GM13977 (cell line): ENCODE data around the gene WWC1.

ENCODE experiments used
- DNase-seq: peaks from one replicate; pipeline ENCODE4 v3.0.0; 2012; ENCODE audit warnings: low spot score
- in situ Hi-C: fragments of 300-500 bp; cut with MboI; formaldehyde crosslinking; loops from one replicate; pipeline ENCODE4 v1.12.0; 2022; ENCODE audit warnings: low sequenced_read_pairs, low pct_unique_long_range_greater_than_20kb, mixed read lengths, inconsistent platforms; ENCODE audit not compliant: unreplicated experiment
- TF ChIP-seq, protein P1 (sequence below): IDR thresholded peaks from 2 replicates; pipeline ENCODE4 v1.5.1; 2012; ENCODE audit warnings: mild to moderate bottlenecking, control low read depth; ENCODE audit not compliant: insufficient read depth; ENCODE audit errors: extremely low read depth, missing control alignments

WWC1 gene

DNA sequence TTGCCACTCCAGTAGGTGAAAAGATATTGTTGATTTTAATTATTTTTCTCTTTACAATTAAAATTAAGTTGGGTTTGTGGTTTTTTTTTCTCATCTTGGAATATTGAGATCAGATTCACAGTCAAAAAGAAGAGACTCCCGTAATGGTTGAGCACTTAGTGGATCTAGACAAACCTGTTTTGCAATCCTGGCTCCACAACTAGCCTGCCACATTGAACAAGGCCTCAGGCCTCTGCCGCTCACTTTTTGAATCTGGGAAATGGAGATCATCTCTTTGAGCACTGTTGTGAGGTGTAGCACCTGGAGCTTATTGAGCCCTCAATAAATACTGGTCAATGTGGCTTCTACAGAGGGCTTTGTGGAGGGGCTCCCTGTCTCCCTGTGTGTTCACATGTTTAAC is 157.7 kb downstream of the WWC1 start:
- in situ Hi-C loops, result no loop called here
- no peak for DNase-seq
- TF ChIP-seq, protein P1, sequence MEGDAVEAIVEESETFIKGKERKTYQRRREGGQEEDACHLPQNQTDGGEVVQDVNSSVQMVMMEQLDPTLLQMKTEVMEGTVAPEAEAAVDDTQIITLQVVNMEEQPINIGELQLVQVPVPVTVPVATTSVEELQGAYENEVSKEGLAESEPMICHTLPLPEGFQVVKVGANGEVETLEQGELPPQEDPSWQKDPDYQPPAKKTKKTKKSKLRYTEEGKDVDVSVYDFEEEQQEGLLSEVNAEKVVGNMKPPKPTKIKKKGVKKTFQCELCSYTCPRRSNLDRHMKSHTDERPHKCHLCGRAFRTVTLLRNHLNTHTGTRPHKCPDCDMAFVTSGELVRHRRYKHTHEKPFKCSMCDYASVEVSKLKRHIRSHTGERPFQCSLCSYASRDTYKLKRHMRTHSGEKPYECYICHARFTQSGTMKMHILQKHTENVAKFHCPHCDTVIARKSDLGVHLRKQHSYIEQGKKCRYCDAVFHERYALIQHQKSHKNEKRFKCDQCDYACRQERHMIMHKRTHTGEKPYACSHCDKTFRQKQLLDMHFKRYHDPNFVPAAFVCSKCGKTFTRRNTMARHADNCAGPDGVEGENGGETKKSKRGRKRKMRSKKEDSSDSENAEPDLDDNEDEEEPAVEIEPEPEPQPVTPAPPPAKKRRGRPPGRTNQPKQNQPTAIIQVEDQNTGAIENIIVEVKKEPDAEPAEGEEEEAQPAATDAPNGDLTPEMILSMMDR, result no peak

DNA sequence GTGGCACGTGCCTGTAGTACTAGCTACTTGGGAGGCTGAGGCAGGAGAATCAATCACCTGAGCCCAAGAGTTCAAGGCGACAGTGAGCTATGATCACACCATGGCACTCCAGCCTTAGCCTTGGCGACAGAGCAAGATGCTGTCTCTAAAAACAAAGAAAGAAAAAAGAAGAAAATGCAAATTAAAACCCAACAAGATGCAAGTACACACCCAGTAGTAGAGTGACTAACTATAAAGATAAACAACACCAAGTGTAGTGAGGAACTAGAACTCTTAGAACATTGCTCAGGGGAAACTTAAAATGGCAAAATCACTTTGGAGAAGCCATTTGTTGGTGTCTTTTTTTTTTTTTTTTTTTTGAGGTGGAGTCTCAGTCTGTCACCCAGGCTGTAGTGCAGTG is 160.1 kb downstream of the WWC1 start:
- in situ Hi-C loops, result no loop called here
- no peak for DNase-seq
- TF ChIP-seq, protein P1, result no peak

DNA sequence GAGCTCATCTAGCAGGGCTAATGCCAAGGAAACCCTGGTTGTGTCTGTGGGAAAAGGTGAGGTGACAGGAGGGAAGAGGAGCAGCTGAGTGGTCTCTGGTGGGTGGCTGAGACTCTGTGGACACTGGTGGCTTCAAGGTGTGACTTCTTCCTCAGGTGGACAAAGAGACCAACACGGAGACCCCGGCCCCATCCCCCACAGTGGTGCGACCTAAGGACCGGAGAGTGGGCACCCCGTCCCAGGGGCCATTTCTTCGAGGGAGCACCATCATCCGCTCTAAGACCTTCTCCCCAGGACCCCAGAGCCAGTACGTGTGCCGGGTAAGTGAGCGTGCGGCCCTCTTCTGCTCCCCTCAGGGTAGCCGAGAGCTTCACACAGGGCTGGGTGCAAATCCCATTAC is 163.8 kb downstream of the WWC1 start:
- TF ChIP-seq, protein P1, result no peak
- in situ Hi-C loops, result no loop called here
- no peak for DNase-seq

DNA sequence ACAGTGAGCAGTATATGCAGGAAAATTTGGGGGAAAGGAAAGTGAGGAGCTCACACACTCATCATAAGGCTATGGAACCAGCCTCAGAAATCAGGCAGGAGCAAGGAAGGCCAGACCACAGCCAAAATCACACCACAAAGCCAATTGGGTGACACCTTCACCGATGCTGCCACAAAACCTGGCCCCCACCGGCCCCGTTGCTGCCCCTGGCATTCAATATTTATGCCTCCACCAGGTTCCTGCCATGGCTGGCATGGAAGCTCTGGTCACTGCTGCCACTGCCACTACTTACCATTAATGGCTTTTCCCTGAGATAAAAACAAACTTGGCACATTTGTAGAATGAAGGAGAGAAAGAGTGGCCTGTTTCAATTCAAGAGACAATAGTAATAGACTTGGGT is 166.1 kb downstream of the WWC1 start:
- no peak for DNase-seq
- in situ Hi-C loops, result no loop called here
- TF ChIP-seq, protein P1, result no peak

DNA sequence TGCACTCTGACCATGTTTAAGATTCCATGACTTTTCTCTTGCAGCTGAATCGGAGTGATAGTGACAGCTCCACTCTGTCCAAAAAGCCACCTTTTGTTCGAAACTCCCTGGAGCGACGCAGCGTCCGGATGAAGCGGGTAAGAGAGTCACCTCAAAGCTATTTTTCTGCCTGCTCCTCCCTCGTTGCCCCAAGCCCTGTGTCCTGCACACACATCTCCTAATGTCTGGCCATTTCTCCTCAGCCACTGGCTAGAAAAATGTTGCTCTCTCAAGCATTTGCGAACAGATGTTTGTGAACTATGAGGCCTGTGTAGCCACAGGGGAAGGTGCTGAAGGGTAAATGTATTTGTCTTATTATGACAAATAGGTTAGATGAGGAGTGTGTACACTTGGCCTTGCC is 169.2 kb downstream of the WWC1 start:
- TF ChIP-seq, protein P1, result no peak
- in situ Hi-C loops, result no loop called here
- no peak for DNase-seq

GRCh38 chr5:168463081-168463480 is 171.6 kb downstream of the WWC1 start:
- TF ChIP-seq, protein P1, result no peak
- DNase-seq, result no peak
- in situ Hi-C loops, result no loop called here

DNA sequence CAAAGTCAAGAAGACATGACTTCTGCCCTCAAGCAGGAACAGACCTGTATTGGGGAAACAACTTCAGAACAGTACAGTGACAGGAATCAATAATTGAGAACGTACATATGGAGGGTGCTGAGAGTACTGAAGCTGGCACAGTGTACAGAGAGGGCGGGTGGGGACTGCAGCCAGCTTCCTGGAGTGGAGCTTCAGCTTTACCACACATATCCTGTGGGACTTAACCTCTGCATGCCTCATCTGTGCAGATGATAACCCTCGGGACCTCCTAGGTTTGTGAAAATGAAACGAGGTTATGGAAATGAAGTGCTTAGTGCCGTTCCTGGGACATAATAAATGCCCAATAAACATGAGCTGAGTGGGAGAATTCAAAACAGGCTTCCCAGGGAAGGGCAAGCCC is 172.8 kb downstream of the WWC1 start:
- DNase-seq, result no peak
- in situ Hi-C loops, result no loop called here
- TF ChIP-seq, protein P1, result no peak
